Glutamatergic neuron (in vitro differentiated cells): ENCODE results near the gene CDH23. TPM values are rescaled to one million over a fixed set of nuclear protein-coding genes. Genes with fewer than 3 reads are reported as not detected.

Source experiments
- DNase-seq: peaks from one replicate; pipeline ENCODE4 v3.0.0; 2022
- H3K27ac Mint-ChIP-seq: one replicate; pipeline ENCODE4 v1.8.0; 2020; ENCODE audit warnings: mild to moderate bottlenecking, mixed read lengths, inconsistent platforms; ENCODE audit not compliant: unreplicated experiment
- H3K27me3 Mint-ChIP-seq: one replicate; pipeline ENCODE4 v1.8.0; 2020; ENCODE audit warnings: mild to moderate bottlenecking, moderate library complexity, mixed read lengths, inconsistent platforms; ENCODE audit not compliant: unreplicated experiment
- H3K36me3 Mint-ChIP-seq: one replicate; pipeline ENCODE4 v1.8.0; 2020; ENCODE audit warnings: mild to moderate bottlenecking, mixed read lengths, inconsistent platforms; ENCODE audit not compliant: unreplicated experiment
- H3K4me1 Mint-ChIP-seq: one replicate; pipeline ENCODE4 v1.8.0; 2020; ENCODE audit warnings: mild to moderate bottlenecking, low read depth, mixed read lengths, inconsistent platforms; ENCODE audit not compliant: unreplicated experiment
- H3K4me3 Mint-ChIP-seq: one replicate; pipeline ENCODE4 v1.8.0; 2020; ENCODE audit warnings: mild to moderate bottlenecking, mixed read lengths, inconsistent platforms; ENCODE audit not compliant: unreplicated experiment
- H3K9me3 Mint-ChIP-seq: one replicate; pipeline ENCODE4 v1.8.0; 2020; ENCODE audit warnings: mild to moderate bottlenecking, moderate library complexity, mixed read lengths, inconsistent platforms; ENCODE audit not compliant: unreplicated experiment
- CTCF ChIP-seq: fragments of 200-600 bp; sonication (generic); IDR thresholded peaks from one replicate; pipeline ENCODE4 v1.5.0; 2021; ENCODE audit not compliant: partially characterized antibody, unreplicated experiment
- total RNA-seq: library from RNA; stranded (reverse); fragmentation: NEBNext Ultra II Directional; extraction: Animal tissue kit (Norgen Biotek cat#: 25700); gene quantifications from one replicate; pipeline ENCODE4 v1.2.1, GENCODE V29; 2021; ENCODE audit not compliant: unreplicated experiment

CDH23 gene
- total RNA-seq, 1 donor from 2014 or later, result 2.0 TPM

DNA sequence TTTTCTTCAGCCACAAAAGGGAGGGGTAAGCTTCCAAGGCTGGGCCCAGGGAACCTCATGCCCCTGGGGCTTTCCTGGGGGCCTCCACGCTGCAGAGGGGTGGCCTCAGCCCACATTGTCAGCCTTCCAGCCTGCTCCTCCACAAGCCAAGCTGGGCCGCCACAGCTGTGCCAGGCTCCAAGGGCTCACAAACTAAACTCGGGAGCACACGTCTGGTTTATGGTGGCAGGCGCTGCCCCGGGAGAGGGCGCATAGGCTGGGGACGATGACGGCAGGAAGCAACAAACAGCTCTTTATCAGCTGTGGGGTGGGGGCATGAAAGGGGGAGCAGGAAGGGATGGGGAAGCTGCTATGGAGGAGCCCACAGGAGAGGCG, 6.3 kb upstream of the CDH23 start:
- Mint-ChIP-seq H3K27me3 (peaks cover 6% of the 10 kb centered on the region), H3K4me3 (no peak overlapping the region), H3K36me3 (no peaks in the 10 kb centered on the region), H3K4me1 (peaks cover 13% of the 10 kb centered on the region), H3K27ac (no peak overlapping the region), H3K9me3 (peaks cover 4% of the 10 kb centered on the region)
- no peak for DNase-seq
- no peak for TF ChIP-seq CTCF

GRCh38 chr10:71390921-71391690, 5.6 kb upstream of the CDH23 start:
- H3K36me3 Mint-ChIP-seq, result no peaks in the 10 kb centered on the region
- H3K4me1 Mint-ChIP-seq, result peaks cover 13% of the 10 kb centered on the region
- H3K27me3 Mint-ChIP-seq, result peaks cover 9% of the 10 kb centered on the region
- no peak overlapping the region for H3K27ac Mint-ChIP-seq
- no peak overlapping the region for H3K4me3 Mint-ChIP-seq
- TF ChIP-seq CTCF, result no peak
- no peak for DNase-seq
- peaks cover 6% of the 10 kb centered on the region for H3K9me3 Mint-ChIP-seq

GRCh38 chr10:71391701-71392100, 5.0 kb upstream of the CDH23 start:
- H3K4me1 Mint-ChIP-seq, result peaks cover 13% of the 10 kb centered on the region
- DNase-seq, result no peak
- H3K36me3 Mint-ChIP-seq, result no peaks in the 10 kb centered on the region
- H3K27me3 Mint-ChIP-seq, result peaks cover 9% of the 10 kb centered on the region
- no peak for TF ChIP-seq CTCF
- H3K9me3 Mint-ChIP-seq, result peaks cover 6% of the 10 kb centered on the region
- H3K4me3 Mint-ChIP-seq, result no peak overlapping the region
- no peak overlapping the region for H3K27ac Mint-ChIP-seq

DNA sequence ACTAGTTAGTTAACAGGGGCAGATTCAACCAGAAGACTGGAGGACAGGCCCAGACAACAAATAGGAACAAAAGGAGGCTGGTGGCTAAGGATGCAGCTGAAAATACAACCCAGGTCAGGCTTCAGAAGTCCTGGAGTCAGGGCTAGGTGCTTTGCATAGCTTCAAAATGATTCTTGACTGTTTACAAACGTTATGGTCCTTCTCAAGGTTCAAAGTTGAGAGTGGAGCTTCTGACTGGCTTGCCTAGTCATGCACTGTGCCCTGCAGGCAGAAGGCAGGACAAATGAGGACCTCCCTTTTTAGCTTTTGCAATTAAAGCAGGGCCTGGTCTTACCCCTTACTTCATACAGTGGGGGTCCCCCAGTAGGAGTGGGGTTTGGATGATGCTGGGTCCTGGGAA, 4.4 kb upstream of the CDH23 start:
- no peaks in the 10 kb centered on the region for H3K36me3 Mint-ChIP-seq
- no peak overlapping the region for H3K4me3 Mint-ChIP-seq
- no peak for TF ChIP-seq CTCF
- peaks cover 6% of the 10 kb centered on the region for H3K9me3 Mint-ChIP-seq
- DNase-seq, result no peak
- H3K27me3 Mint-ChIP-seq, result peaks cover 9% of the 10 kb centered on the region
- peaks cover 13% of the 10 kb centered on the region for H3K4me1 Mint-ChIP-seq
- no peak overlapping the region for H3K27ac Mint-ChIP-seq
